ENCODE results near the gene CABP5.

The CABP5 gene

DNA sequence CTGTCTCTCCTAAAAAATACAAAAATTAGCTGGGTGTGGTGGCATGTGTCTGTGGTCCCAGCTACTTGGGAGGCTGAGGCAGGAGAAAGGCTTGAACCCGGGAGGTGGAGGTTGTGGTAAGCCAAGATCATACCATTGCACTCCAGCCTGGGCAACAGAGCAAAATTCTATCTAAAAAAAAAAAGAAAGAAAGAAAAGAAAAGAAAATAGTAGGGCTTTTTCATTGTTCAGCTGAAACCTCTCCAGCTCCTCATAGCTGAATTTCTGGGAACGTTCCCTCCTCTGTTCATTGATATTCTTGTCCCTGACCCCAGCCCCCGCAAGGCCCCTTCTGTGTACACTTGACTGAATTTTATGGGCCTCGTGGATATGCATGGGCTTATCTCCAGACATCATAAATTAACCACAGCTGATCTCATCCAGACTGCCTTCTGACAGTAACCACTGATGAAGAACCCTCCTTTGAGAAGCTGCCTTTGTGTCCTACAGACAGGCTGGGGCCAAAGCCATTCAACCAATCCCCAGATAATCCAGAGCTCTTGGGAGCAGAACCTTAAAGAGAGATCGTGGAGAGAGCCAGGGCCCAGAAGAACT, 49.6 kb downstream of the CABP5 start, which contains the start of gene ELSPBP1:
ELSPBP1 (plus strand) TSS at position 424 of the 594 bp plus-strand sequence. CDS start 14,036 bp downstream, outside the sequence.
- TF ChIP-seq, protein P1, sequence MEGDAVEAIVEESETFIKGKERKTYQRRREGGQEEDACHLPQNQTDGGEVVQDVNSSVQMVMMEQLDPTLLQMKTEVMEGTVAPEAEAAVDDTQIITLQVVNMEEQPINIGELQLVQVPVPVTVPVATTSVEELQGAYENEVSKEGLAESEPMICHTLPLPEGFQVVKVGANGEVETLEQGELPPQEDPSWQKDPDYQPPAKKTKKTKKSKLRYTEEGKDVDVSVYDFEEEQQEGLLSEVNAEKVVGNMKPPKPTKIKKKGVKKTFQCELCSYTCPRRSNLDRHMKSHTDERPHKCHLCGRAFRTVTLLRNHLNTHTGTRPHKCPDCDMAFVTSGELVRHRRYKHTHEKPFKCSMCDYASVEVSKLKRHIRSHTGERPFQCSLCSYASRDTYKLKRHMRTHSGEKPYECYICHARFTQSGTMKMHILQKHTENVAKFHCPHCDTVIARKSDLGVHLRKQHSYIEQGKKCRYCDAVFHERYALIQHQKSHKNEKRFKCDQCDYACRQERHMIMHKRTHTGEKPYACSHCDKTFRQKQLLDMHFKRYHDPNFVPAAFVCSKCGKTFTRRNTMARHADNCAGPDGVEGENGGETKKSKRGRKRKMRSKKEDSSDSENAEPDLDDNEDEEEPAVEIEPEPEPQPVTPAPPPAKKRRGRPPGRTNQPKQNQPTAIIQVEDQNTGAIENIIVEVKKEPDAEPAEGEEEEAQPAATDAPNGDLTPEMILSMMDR (IDR thresholded peaks at IDR 0.05), result no peak

DNA sequence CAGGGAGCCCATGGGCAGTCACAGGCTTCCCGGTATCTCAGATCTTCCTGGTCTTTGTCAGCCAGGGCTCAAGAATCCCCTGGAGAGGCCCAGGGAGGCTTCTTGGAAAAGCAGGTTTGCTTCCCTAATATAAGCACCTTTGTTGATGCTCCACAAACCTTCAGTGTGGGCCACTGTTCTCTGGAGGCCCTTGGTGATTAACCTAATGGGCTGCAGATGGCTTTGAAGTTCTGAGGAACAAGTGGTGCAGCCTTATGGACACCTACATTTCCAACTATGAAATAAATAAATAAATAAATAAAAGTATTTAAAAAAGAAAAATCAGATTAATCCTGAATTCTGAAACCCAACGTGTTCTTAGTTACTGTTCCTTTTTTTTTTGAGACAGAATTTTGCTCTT, 51.8 kb downstream of the CABP5 start, which contains the start of gene BSPH1:
BSPH1 (minus strand) TSS at position 101 of the 400 bp plus-strand sequence; CDS start at position 12, 89 bp downstream.
- TF ChIP-seq, protein P1 (IDR thresholded peaks at IDR 0.05), result no peak

DNA sequence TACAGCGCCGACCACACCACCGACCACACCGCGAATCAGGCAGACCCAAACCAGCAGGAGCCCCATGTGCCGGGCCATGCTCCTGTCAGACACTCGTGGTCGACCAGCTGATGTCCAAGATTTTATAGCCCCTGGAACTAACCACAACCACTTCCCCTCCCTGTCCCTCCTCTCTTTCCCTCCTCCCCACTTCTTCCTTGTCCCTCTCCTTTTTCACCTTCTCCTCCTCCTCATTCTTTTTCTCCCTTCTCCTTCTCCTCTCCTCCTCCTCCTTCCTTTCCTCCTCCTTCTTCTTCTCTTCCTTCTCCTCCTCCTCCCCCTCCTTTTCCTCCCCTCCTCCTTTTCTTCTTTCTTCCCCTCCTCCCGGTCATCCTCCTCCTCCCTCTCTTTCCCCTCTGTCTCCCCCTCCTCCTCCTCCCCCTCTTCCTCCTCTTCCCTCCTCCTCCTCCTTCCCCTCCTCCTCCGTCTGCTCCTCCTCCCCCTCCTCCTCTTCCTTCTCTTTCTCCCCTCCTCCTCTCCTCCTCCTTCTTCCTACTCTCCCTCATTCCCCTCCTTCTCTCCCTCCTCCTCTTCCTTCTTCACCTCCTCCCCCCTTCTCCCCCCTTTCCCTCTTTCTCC, 52.6 kb downstream of the CABP5 start:
- TF ChIP-seq, protein P1 (IDR thresholded peaks at IDR 0.05), result no peak

Data from LNCAP (cell line).